Gastrocnemius medialis (tissue), 4 donors: ENCODE measurements around the gene WBP4.

ENCODE experiments used
- POLR2A ChIP-seq, 2 donors: fragments of 450-650 bp; IDR thresholded peaks; one replicate each; pipeline ENCODE4 v1.6.1; 2017; ENCODE audit warnings: antibody characterized with exemption in 2 of 2, mild to moderate bottlenecking in 2 of 2, moderate library complexity in 2 of 2
- TF ChIP-seq, protein P1 (sequence below), 5 experiments: fragments of 450-650 bp in 3 of 5; fragments of 200-600 bp in 2 of 5; sonication (generic) in 2 of 5; IDR thresholded peaks in 4 of 5; conservative IDR thresholded peaks in 1 of 5; 1 replicate in 4 of 5; 2 replicates in 1 of 5; pipeline ENCODE4 v1.5.1; 2016 to 2019; ENCODE audit warnings: antibody characterized with exemption in 5 of 5, mild to moderate bottlenecking in 3 of 5, moderate library complexity in 3 of 5

DNA sequence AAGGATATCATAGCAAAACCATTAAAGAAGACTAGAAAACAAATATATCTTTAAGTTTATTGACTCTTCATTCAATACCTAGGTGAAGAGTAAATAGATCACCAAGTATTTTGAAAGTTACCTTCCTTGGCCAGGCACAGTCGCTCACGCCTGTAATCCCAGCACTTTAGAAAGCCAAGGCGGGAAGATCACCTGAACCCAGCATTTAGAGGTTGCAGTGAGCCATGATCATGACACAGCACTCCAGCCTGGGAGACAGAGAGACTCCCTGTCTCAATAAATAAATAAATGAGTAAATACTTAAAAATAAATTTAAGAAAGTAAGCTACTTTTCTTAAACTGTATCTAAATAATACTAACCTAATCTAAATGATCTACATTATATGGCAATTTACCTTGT lies 8.9 kb upstream of the WBP4 start:
- no peak for TF ChIP-seq POLR2A (IDR thresholded peaks at IDR 0.05)
- TF ChIP-seq, protein P1, sequence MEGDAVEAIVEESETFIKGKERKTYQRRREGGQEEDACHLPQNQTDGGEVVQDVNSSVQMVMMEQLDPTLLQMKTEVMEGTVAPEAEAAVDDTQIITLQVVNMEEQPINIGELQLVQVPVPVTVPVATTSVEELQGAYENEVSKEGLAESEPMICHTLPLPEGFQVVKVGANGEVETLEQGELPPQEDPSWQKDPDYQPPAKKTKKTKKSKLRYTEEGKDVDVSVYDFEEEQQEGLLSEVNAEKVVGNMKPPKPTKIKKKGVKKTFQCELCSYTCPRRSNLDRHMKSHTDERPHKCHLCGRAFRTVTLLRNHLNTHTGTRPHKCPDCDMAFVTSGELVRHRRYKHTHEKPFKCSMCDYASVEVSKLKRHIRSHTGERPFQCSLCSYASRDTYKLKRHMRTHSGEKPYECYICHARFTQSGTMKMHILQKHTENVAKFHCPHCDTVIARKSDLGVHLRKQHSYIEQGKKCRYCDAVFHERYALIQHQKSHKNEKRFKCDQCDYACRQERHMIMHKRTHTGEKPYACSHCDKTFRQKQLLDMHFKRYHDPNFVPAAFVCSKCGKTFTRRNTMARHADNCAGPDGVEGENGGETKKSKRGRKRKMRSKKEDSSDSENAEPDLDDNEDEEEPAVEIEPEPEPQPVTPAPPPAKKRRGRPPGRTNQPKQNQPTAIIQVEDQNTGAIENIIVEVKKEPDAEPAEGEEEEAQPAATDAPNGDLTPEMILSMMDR (IDR thresholded peaks at IDR 0.05 in 4 of 5, conservative IDR thresholded peaks at IDR 0.05 in 1 of 5) = no peak
